K562 (cell line): ENCODE measurements around the gene ACSF2. TPM values are rescaled to one million over a fixed set of nuclear protein-coding genes. Genes with fewer than 3 reads are reported as not detected.
A peak's percentile ranks its signal among the peaks of the same experiment; 100 is the strongest.

ENCODE experiments used
- ATF1 ChIP-seq, 2 experiments: fragments of 450-650 bp in 1 of 2; IDR thresholded peaks; 2 replicates each; pipeline ENCODE4 v1.6.1; 2016; ENCODE audit warnings: missing compliant biosample characterization in 1 of 2, missing genetic modification characterization in 1 of 2
- KLF13 ChIP-seq: fragments of 450-650 bp; IDR thresholded peaks from 2 replicates; pipeline ENCODE4 v1.6.1; 2016; ENCODE audit warnings: missing genetic modification characterization, low read depth, mild to moderate bottlenecking, missing compliant biosample characterization, moderate library complexity, borderline replicate concordance
- MTA3 ChIP-seq: fragments of 450-650 bp; formaldehyde crosslinking; IDR thresholded peaks from 2 replicates; pipeline ENCODE4 v1.6.1; 2017; ENCODE audit warnings: mild to moderate bottlenecking, borderline replicate concordance
- SUPT5H ChIP-seq: fragments of 450-650 bp; IDR thresholded peaks from 2 replicates; pipeline ENCODE4 v1.6.1; 2016
- polyA plus RNA-seq, 8 experiments: library from polyadenylated mRNA; depleted of rRNA in 4 of 8; stranded (reverse) in 5 of 8; unstranded in 3 of 8; fragments of >200 nt; fragmentation: Nextera tagmentation in 2 of 8; fragmentation: Illumina TruSeq in 1 of 8; extraction: Ambion mirVana in 2 of 8; extraction: Trizol in 1 of 8; gene quantifications; 2 replicates each; pipeline versions ENCODE4 v1.2.1 to v1.2.3, GENCODE V29; 2011 to 2014; ENCODE audit warnings: inconsistent platforms in 1 of 8, missing spikeins in 1 of 8
- total RNA-seq, 7 experiments: library from RNA; depleted of rRNA in 6 of 7; stranded (reverse); fragments of >200 nt in 6 of 7; fragmentation: Illumina TruSeq in 2 of 7; extraction: Trizol in 2 of 7; gene quantifications; 2 replicates each; pipeline versions ENCODE4 v1.2.1 to v1.2.3, GENCODE V29; 2011 to 2021; ENCODE audit warnings: low replicate concordance in 1 of 7
- TF ChIP-seq, protein P1 (sequence below): fragments of 450-650 bp; conservative IDR thresholded peaks from 2 replicates; pipeline ENCODE4 v1.6.1; 2016; ENCODE audit warnings: missing genetic modification characterization, low read depth, mild to moderate bottlenecking, missing compliant biosample characterization, moderate library complexity
- TF ChIP-seq, protein P2 (sequence below): fragments of 200-600 bp; sonication (generic); IDR thresholded peaks from one replicate; pipeline ENCODE4 v1.6.1; 2012; ENCODE audit warnings: mild to moderate bottlenecking, low read depth, low read length, inconsistent platforms
- TF ChIP-seq, protein P3 (sequence below), 3 experiments: fragments of 200-800 bp in 1 of 3; fragments of 250-450 bp in 1 of 3; fragments of 450-650 bp in 1 of 3; sonication (Bioruptor Pico) in 1 of 3; sonication (Bioruptor generic) in 1 of 3; formaldehyde crosslinking in 1 of 3; IDR thresholded peaks; 2 replicates each; pipeline versions ENCODE4 v1.6.1 to v1.8.0; 2016 to 2022; ENCODE audit warnings: mild to moderate bottlenecking in 2 of 3, missing genetic modification characterization in 2 of 3, missing compliant biosample characterization in 1 of 3, moderate library complexity in 1 of 3
- TF ChIP-seq, protein P4 (sequence below): fragments of 250-450 bp; sonication (Bioruptor Pico); IDR thresholded peaks from 2 replicates; pipeline ENCODE4 v1.8.0; 2021; ENCODE audit warnings: mild to moderate bottlenecking, moderate library complexity

Gene ACSF2
- total and polyA plus RNA-seq, 9 of the 15 experiments (the other 6 are each of a cell fraction or from before 2014, with no cell fraction given): 0.89 to 6.1 (median 3.5) TPM

DNA sequence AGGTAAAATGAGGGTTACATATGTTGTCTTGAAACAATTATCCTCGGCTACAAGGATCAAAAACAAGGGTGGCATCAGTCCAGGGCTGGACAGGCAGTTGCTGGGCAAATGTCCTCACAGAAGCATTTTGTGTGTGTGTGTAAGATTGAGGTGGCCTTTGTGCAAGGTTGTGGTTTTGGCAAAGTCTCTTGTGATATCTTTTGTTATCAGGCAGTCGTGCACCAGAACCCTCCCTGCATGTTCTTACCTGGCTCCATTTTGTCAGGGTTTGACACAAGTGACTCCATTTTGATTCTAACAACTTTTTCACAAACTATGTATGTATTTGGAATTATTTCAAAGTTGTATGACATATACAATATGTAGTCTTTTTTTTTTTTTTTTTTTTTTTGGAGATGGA lies 22.6 kb downstream of the ACSF2 start (continued):
- TF ChIP-seq, protein P1, sequence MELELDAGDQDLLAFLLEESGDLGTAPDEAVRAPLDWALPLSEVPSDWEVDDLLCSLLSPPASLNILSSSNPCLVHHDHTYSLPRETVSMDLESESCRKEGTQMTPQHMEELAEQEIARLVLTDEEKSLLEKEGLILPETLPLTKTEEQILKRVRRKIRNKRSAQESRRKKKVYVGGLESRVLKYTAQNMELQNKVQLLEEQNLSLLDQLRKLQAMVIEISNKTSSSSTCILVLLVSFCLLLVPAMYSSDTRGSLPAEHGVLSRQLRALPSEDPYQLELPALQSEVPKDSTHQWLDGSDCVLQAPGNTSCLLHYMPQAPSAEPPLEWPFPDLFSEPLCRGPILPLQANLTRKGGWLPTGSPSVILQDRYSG: peak; percentile 95
- TF ChIP-seq SUPT5H (no peak), KLF13 (tag) (no peak), ATF1 (CRISPR knock-in tag; IDR thresholded peaks at IDR 0.05) (no peak), ATF1 (tag; IDR thresholded peaks at IDR 0.05) (no peak), MTA3 (no peak)
- TF ChIP-seq, protein P2, sequence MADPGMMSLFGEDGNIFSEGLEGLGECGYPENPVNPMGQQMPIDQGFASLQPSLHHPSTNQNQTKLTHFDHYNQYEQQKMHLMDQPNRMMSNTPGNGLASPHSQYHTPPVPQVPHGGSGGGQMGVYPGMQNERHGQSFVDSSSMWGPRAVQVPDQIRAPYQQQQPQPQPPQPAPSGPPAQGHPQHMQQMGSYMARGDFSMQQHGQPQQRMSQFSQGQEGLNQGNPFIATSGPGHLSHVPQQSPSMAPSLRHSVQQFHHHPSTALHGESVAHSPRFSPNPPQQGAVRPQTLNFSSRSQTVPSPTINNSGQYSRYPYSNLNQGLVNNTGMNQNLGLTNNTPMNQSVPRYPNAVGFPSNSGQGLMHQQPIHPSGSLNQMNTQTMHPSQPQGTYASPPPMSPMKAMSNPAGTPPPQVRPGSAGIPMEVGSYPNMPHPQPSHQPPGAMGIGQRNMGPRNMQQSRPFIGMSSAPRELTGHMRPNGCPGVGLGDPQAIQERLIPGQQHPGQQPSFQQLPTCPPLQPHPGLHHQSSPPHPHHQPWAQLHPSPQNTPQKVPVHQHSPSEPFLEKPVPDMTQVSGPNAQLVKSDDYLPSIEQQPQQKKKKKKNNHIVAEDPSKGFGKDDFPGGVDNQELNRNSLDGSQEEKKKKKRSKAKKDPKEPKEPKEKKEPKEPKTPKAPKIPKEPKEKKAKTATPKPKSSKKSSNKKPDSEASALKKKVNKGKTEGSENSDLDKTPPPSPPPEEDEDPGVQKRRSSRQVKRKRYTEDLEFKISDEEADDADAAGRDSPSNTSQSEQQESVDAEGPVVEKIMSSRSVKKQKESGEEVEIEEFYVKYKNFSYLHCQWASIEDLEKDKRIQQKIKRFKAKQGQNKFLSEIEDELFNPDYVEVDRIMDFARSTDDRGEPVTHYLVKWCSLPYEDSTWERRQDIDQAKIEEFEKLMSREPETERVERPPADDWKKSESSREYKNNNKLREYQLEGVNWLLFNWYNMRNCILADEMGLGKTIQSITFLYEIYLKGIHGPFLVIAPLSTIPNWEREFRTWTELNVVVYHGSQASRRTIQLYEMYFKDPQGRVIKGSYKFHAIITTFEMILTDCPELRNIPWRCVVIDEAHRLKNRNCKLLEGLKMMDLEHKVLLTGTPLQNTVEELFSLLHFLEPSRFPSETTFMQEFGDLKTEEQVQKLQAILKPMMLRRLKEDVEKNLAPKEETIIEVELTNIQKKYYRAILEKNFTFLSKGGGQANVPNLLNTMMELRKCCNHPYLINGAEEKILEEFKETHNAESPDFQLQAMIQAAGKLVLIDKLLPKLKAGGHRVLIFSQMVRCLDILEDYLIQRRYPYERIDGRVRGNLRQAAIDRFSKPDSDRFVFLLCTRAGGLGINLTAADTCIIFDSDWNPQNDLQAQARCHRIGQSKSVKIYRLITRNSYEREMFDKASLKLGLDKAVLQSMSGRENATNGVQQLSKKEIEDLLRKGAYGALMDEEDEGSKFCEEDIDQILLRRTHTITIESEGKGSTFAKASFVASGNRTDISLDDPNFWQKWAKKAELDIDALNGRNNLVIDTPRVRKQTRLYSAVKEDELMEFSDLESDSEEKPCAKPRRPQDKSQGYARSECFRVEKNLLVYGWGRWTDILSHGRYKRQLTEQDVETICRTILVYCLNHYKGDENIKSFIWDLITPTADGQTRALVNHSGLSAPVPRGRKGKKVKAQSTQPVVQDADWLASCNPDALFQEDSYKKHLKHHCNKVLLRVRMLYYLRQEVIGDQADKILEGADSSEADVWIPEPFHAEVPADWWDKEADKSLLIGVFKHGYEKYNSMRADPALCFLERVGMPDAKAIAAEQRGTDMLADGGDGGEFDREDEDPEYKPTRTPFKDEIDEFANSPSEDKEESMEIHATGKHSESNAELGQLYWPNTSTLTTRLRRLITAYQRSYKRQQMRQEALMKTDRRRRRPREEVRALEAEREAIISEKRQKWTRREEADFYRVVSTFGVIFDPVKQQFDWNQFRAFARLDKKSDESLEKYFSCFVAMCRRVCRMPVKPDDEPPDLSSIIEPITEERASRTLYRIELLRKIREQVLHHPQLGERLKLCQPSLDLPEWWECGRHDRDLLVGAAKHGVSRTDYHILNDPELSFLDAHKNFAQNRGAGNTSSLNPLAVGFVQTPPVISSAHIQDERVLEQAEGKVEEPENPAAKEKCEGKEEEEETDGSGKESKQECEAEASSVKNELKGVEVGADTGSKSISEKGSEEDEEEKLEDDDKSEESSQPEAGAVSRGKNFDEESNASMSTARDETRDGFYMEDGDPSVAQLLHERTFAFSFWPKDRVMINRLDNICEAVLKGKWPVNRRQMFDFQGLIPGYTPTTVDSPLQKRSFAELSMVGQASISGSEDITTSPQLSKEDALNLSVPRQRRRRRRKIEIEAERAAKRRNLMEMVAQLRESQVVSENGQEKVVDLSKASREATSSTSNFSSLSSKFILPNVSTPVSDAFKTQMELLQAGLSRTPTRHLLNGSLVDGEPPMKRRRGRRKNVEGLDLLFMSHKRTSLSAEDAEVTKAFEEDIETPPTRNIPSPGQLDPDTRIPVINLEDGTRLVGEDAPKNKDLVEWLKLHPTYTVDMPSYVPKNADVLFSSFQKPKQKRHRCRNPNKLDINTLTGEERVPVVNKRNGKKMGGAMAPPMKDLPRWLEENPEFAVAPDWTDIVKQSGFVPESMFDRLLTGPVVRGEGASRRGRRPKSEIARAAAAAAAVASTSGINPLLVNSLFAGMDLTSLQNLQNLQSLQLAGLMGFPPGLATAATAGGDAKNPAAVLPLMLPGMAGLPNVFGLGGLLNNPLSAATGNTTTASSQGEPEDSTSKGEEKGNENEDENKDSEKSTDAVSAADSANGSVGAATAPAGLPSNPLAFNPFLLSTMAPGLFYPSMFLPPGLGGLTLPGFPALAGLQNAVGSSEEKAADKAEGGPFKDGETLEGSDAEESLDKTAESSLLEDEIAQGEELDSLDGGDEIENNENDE: no peak
- TF ChIP-seq, protein P3, sequence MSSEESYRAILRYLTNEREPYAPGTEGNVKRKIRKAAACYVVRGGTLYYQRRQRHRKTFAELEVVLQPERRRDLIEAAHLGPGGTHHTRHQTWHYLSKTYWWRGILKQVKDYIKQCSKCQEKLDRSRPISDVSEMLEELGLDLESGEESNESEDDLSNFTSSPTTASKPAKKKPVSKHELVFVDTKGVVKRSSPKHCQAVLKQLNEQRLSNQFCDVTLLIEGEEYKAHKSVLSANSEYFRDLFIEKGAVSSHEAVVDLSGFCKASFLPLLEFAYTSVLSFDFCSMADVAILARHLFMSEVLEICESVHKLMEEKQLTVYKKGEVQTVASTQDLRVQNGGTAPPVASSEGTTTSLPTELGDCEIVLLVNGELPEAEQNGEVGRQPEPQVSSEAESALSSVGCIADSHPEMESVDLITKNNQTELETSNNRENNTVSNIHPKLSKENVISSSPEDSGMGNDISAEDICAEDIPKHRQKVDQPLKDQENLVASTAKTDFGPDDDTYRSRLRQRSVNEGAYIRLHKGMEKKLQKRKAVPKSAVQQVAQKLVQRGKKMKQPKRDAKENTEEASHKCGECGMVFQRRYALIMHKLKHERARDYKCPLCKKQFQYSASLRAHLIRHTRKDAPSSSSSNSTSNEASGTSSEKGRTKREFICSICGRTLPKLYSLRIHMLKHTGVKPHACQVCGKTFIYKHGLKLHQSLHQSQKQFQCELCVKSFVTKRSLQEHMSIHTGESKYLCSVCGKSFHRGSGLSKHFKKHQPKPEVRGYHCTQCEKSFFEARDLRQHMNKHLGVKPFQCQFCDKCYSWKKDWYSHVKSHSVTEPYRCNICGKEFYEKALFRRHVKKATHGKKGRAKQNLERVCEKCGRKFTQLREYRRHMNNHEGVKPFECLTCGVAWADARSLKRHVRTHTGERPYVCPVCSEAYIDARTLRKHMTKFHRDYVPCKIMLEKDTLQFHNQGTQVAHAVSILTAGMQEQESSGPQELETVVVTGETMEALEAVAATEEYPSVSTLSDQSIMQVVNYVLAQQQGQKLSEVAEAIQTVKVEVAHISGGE (CRISPR knock-in tag; IDR thresholded peaks at IDR 0.05): 0 out of 6 replicates have a peak, but pooled peaks of 1 of the 3 experiments have one; percentile 38
- TF ChIP-seq, protein P4, sequence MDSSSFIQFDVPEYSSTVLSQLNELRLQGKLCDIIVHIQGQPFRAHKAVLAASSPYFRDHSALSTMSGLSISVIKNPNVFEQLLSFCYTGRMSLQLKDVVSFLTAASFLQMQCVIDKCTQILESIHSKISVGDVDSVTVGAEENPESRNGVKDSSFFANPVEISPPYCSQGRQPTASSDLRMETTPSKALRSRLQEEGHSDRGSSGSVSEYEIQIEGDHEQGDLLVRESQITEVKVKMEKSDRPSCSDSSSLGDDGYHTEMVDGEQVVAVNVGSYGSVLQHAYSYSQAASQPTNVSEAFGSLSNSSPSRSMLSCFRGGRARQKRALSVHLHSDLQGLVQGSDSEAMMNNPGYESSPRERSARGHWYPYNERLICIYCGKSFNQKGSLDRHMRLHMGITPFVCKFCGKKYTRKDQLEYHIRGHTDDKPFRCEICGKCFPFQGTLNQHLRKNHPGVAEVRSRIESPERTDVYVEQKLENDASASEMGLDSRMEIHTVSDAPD: 0 out of 2 replicates have a peak, but pooled peaks have one; percentile 12
